Amniotic epithelial cell (primary cell): ENCODE results near the gene NDUFS1.
"Not testable (repeated sequence)": the region's sequence is repeated elsewhere in the genome, so short reads cannot be mapped to it uniquely, and the experiment has no call there.

Source experiments
- DNase-seq: peaks from one replicate; pipeline ENCODE4 v3.0.0-alpha.2; 2010; ENCODE audit warnings: low read depth

NDUFS1 gene

GRCh38 chr2:206159346-206160124 lies at the start of gene NDUFS1, which contains the start of gene EEF1B2:
NDUFS1 (minus strand) TSS chr2:206159444; CDS start chr2:206153678, 5,766 bp downstream.
EEF1B2 (plus strand) TSS chr2:206159895; CDS start chr2:206159980, 85 bp downstream.
- peak; percentile 98 for DNase-seq

- DNase-seq: no peak
These were observed 49.7 kb upstream of the NDUFS1 start for GRCh38 chr2:206208900-206209299.

- not testable (repeated sequence) for DNase-seq
These were observed 48.1 kb upstream of the NDUFS1 start for GRCh38 chr2:206207316-206207715.

GRCh38 chr2:206204710-206205109 lies 45.5 kb upstream of the NDUFS1 start:
- DNase-seq: peak; percentile 21

GRCh38 chr2:206203331-206203730 lies 44.1 kb upstream of the NDUFS1 start:
- DNase-seq: no peak

GRCh38 chr2:206202446-206202845 lies 43.2 kb upstream of the NDUFS1 start:
- DNase-seq: no peak

- no peak for DNase-seq
These were observed 42.0 kb upstream of the NDUFS1 start for GRCh38 chr2:206201075-206201848.

GRCh38 chr2:206198677-206199076 lies 39.4 kb upstream of the NDUFS1 start:
- peak; percentile 22 for DNase-seq

GRCh38 chr2:206193671-206194357 lies 34.6 kb upstream of the NDUFS1 start:
- DNase-seq: no peak

- no peak for DNase-seq
These were observed 32.9 kb upstream of the NDUFS1 start for GRCh38 chr2:206192157-206192556.

- no peak for DNase-seq
These were observed 31.4 kb upstream of the NDUFS1 start for GRCh38 chr2:206190689-206191088.

- no peak for DNase-seq
These were observed 30.9 kb upstream of the NDUFS1 start for GRCh38 chr2:206190111-206190510.

- DNase-seq: no peak
These were observed 30.4 kb upstream of the NDUFS1 start for GRCh38 chr2:206189691-206190090.

GRCh38 chr2:206181526-206181925 lies 22.3 kb upstream of the NDUFS1 start:
- DNase-seq: peak; percentile 57

GRCh38 chr2:206176901-206177300 lies 17.7 kb upstream of the NDUFS1 start:
- DNase-seq: no peak

GRCh38 chr2:206176121-206176520 lies 16.9 kb upstream of the NDUFS1 start:
- DNase-seq: peak; percentile 16

- DNase-seq: no peak
These were observed 13.9 kb upstream of the NDUFS1 start for GRCh38 chr2:206173147-206173546.

GRCh38 chr2:206171624-206172397 lies 12.6 kb upstream of the NDUFS1 start:
- not testable (repeated sequence) for DNase-seq

- not testable (repeated sequence) for DNase-seq
These were observed 9.0 kb upstream of the NDUFS1 start for GRCh38 chr2:206168230-206168629.

- peak; percentile 21 for DNase-seq
These were observed 5.1 kb upstream of the NDUFS1 start for GRCh38 chr2:206164261-206164862.

- no peak for DNase-seq
These were observed 4.1 kb upstream of the NDUFS1 start for GRCh38 chr2:206163251-206163880.
